ENCODE data around the gene TUG1.

The TUG1 gene

DNA sequence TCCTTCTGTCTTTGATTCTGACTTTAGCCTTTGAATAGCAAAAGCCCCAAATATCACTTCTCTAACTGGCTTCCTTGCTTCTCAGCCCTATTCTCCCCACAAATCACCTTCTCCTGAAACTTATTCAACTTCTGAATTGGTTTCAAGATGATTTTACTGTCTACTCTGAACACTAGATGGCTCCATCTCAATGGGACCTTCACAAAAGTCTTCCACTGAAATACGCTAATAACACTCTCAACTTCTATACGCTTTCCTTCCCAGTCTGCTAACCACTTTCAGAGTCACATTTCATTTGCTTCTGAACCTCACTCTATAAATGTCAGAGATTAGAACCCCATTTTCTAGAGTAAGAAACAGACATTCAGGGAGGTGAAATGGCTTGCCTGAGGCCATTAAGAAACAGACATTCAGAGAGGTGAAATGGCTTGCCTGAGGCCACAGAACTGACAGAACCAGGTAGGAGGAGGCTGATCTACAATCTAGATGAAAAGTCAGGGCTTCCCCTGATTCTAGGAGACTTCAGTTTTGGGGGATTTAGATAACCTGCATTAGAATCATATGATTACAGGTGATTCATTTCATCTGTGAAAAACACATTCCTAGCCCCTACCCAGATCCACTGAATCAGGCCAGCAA is 21.1 kb upstream of the TUG1 start:
- peak; percentile 60 for DNase-seq (ENCODE audit: low spot score)

DNA sequence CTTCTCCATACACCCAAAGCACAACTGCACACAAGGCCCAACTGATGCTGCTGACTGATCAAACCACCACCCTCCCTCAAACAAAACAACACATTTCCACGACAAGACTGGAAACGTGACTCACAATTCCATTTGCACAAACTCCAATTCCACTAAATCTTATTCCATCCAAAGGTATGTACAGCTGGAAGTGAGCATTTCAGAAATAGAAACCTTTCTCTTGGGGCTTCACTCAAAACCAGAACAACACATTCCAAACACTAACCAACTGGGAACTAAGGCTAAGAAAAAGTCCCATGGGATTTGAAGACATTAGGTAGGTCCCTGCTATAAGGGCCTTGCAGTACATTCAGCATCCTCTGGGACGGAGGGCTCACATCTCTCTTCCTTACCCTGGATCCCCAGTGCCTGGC is 20.1 kb upstream of the TUG1 start:
- DNase-seq (ENCODE audit: low spot score), result no peak

DNA sequence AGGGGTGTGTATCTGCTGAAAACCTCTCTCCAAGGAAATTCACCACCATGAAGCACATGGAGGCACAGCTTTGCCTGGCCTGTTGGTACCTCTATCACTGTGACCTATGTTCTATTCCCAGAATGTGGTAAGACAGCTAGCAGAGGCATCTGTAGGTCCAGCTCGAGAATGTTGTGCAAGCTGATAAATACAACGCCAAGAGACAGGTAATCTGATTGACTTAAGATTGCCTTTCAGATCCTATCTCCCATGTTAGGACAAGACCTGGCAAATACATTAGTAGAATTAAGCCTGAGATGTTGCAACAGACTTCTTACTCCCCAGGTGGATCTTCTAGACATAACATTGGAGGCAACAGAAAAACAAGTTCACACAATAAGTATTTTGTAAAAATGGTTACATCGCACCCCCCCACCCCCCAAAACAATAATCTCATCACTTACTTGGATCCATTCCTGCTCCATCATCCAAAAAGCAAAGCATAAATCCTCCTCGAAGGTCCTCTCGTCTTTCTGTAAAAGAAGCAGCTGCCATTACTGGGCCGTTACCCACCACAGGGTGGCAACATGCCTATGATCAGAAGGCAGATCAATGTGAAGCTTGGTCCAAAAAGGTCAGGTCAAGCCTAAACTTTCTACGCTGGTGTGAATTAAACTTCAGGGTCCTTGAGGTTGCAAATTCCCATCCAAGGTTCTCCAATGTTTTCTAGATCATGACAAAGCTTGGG is 19.0 kb upstream of the TUG1 start:
- no peak for DNase-seq (ENCODE audit: low spot score)

- no peak for DNase-seq (ENCODE audit: low spot score)
Observed at GRCh38 chr22:30953206-30953605, 15.9 kb upstream of the TUG1 start.

DNA sequence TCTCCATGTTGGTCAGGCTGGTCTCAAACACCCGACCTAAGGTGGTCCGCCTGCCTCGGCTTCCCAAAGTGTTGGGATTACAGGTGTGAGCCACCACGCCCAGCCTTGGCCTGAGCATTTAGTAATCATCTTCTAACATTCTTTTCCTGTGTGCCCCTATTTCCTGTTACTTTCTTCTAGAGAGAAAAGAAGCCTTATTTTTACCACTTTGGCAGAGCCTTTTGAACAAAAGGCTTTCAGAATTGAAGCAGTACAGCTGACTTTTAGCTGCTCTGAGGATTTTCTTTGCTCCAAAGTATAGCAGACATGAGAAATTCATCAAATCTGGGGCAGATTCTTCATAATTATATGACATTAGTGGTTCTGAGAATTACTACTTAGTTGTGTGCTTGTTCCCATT is 13.9 kb upstream of the TUG1 start:
- DNase-seq (ENCODE audit: low spot score), result no peak

DNA sequence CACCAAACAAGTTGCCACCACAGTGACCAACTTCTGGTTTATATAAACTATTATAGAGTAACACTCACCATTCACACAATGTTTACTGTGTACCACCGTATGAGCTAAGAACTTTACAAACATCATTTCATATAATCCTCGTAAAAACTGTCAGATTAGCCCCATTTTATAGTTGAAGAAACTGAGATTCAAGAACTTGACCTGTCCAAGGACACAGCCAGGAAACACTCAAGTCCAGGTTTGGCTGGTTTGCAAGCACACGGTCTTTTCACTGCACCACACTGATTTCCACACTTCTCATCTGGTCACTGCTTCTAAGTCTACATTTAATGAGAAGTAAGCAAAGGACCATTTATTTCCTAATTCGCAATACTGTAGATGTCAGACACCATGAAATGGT is 4.2 kb upstream of the TUG1 start:
- DNase-seq (ENCODE audit: low spot score), result no peak

- DNase-seq (ENCODE audit: low spot score), result peak; percentile 50
Observed at GRCh38 chr22:30968015-30968923, 796 bp upstream of the TUG1 start, which contains the start of gene MORC2. Gene MORC2, minus strand, starts transcription at chr22:30968774. Its CDS starts 885 bp downstream, at chr22:30967889.

DNA sequence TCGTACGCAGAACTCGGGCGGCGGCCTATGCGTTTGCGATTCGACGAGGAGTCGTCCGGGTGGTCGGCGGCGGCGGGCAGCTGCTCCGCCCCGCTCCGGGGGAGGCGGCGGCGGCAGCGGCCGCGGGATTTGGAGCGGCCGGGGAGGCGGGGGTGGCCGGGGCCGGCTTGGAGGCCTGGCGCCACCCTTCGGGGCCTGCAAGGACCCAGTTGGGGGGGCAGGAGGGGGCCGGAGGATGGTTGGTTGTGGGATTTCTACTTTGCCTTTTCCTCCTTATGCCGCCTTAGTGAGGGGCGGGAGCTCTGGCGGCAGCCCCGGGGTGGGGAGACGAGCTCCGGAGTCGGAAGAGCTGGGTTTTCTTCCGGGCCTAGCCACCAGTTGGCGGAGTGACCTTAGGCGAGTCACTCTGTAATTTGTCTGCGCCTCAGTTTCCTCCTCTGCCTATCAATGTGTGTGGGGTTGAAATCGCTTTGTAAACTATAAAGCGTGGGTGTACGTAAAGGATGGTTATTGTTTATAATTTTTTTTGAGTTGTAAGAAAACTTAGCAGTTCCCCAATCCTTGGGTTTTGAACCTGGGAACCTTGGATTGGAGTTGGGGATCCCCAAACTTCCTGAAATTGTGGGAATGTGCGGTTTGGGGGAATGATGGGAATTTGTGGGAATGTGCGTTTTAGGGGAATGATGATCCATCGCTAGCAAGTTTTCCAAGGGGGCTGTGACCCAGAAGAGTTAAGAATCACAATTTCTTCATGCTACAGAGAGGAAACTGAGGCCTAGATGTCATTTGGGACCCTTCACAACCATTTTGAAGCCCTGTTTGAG is 679 bp downstream of the TUG1 start:
- DNase-seq (ENCODE audit: low spot score), result peak; percentile 69

GRCh38 chr22:30970356-30970746 is 1.3 kb downstream of the TUG1 start:
- DNase-seq (ENCODE audit: low spot score), result no peak

DNA sequence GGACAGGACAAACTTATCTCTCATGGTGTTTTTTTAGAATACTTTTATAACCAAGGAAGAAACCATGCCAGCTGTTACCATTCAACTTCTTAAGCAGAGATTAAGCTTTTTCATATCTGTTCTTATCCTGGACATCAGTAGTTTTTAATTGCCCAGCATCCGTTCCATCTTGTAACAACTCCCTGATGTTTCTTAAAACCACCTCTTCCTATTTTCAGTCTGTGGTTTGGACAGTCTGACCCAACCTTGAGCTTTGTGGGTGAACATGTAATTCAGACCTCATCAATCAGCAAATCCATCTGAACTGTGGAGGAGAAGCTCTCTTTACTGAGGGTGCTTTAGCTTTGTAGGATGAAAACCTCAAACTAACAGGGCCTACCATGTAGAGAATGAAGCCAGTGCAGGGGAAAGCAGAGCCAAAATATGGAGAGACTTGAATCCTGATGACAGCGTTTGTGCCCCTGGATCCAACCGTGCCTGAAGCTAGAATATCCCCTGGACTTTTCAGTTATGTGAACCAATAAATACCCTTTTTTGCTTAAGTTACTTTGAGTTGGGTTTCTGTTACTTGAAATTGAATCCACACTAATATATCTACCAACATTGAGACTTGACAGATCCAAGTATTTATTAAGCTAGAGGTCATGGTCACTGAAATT is 9.4 kb downstream of the TUG1 start:
- no peak for DNase-seq (ENCODE audit: low spot score)

GRCh38 chr22:30979932-30980331 is 10.9 kb downstream of the TUG1 start:
- no peak for DNase-seq (ENCODE audit: low spot score)

DNA sequence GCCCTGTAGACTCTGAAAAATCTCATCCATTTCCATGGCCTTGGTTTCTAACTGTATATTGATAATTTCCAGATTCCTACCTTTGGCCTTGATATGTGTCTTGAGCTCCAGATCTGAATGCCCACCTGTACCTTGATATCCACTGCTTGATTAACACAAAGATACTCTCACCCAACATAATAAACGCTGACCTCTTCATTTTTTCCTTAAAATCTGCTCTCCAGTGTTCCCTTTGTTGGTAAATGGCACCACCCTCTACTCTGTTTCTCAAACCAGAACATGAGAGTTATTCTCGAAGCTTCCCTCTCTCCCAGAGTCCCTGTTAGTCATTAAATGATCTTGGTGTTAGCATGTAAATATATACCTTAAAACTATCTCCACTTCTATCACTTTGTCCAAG is 13.4 kb downstream of the TUG1 start:
- no peak for DNase-seq (ENCODE audit: low spot score)

DNA sequence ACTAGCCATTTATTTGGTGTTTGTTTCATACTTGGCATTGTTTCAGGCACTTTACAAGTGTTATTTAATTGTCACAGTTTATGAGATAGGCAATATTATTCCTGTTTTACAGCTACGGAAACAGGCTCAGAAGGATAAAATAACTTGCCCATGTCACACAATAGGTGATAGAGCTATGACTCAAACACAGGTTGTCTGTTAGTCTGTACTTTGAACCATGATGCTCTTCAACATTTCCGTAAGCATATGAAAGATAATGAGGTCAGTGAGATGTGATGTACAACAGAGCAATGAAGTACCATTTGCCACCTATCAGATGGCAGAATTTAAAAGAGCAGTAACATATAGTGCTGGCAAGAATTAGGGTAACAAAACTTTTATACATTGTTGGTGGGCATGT is 15.3 kb downstream of the TUG1 start:
- no peak for DNase-seq (ENCODE audit: low spot score)

- DNase-seq (ENCODE audit: low spot score), result no peak
Observed at GRCh38 chr22:30985561-30986208, 16.6 kb downstream of the TUG1 start.

- DNase-seq (ENCODE audit: low spot score), result no peak
Observed at GRCh38 chr22:30989474-30989873, 20.4 kb downstream of the TUG1 start.

- no peak for DNase-seq (ENCODE audit: low spot score)
Observed at GRCh38 chr22:30990690-30991089, 21.6 kb downstream of the TUG1 start.

DNA sequence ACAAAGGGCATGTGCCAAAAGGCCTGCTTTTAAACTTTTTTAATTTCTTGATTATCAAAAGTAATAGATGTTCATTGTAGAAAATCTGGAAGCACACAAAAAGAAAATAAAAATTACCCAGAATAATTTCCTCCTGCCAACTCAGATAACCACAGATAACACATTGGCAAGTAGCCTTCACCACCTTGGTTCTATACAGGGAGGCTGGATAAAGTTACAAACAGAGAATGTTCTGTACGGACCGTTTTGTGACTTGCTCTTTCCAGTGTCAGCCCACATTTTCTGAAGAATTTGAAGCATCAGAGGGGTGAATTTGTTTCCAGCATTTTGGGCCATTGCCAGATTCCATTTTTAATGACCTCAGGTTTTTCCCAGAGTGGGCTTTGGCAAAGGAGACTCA is 23.5 kb downstream of the TUG1 start:
- DNase-seq (ENCODE audit: low spot score), result no peak

- DNase-seq (ENCODE audit: low spot score), result no peak
Observed at GRCh38 chr22:30994960-30995359, 25.9 kb downstream of the TUG1 start.

- peak; percentile 11 for DNase-seq (ENCODE audit: low spot score)
Observed at GRCh38 chr22:30996462-30996861, 27.4 kb downstream of the TUG1 start.

DNA sequence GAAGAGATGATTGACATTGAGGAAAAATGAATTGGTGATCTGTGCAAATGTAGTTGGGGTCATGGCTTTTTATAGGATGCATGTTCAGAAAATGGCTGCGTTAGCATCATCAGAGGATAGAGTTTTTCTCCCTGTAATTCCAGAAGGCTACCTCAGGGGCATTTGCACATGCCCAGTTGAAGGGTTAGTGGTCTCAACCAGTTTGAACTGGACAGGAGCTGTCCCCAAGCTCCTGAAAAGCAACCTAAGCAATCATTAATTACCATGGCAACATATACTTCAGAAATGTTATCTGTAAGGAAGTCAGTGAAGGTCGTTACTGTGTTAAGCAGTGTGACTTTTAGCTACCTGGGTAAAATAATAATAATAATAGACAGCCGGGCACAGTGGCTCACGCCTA is 29.3 kb downstream of the TUG1 start:
- no peak for DNase-seq (ENCODE audit: low spot score)

Data from NAMALWA (cell line).